MM.1S (cell line): Measurements from ENCODE around the gene SNX11.
"Not testable (repeated sequence)": the region's sequence is repeated elsewhere in the genome, so short reads cannot be mapped to it uniquely, and the experiment has no call there.

ENCODE experiments used
- CTCF ChIP-seq: fragments of 300-600 bp; sonication (generic); IDR thresholded peaks from 2 replicates; pipeline ENCODE4 v1.5.1; 2016; ENCODE audit warnings: antibody characterized with exemption, low read length, mixed read lengths
- EZH2phosphoT487 ChIP-seq: fragments of 300-600 bp; sonication (generic); IDR thresholded peaks from 2 replicates; pipeline ENCODE4 v1.6.1; 2018; ENCODE audit warnings: antibody characterized with exemption, low read length

- not testable (repeated sequence) for TF ChIP-seq EZH2phosphoT487, CTCF
These were observed 30.4 kb upstream of the SNX11 start for GRCh38 chr17:48077152-48077551.
